Panc1 (cell line): ENCODE measurements around the gene IQGAP1. TPM values are rescaled to one million over a fixed set of nuclear protein-coding genes. Genes with fewer than 3 reads are reported as not detected.

Source experiments
- ATAC-seq: fragments of 200-7000 bp; cut with Tn5 transposase; 2 replicates; pipeline ENCODE4 v1.9.1; 2020; ENCODE audit warnings: mild to moderate bottlenecking, moderate library complexity
- BruUV-seq: library from RNA; stranded (reverse); fragments of 400-500 nt; replicated peaks from 2 replicates; lab custom pipeline; 2021; lab: Mats Ljungman, UMichigan
- CTCF ChIA-PET: fragments of 300-600 bp; sonication (Branson Sonifier 250); formaldehyde crosslinking; loops from one replicate; lab custom pipeline; 2022; ENCODE audit warnings: antibody characterized with exemption; lab: Charles Lee
- POLR2A ChIA-PET: fragments of 300-600 bp; sonication (Branson Sonifier 250); formaldehyde crosslinking; loops from one replicate; lab custom pipeline; 2022; ENCODE audit warnings: antibody characterized with exemption; lab: Charles Lee
- DNase-seq: peaks from one replicate; pipeline ENCODE4 v3.0.0-alpha.2; 2010; ENCODE audit warnings: low read depth, low spot score
- H3K27ac ChIP-seq: 2 replicates; pipeline ENCODE4 v1.5.1; 2011; ENCODE audit warnings: mild to moderate bottlenecking, low read length, inconsistent platforms
- H3K27me3 ChIP-seq: fragments of 200-500 bp; sonication (Bioruptor generic); 2 replicates; pipeline ENCODE4 v1.6.0; 2014; ENCODE audit warnings: low read length, inconsistent platforms; ENCODE audit not compliant: control insufficient read depth, insufficient read depth
- H3K36me3 ChIP-seq: fragments of 200-500 bp; sonication (Bioruptor generic); 2 replicates; pipeline ENCODE4 v1.5.1; 2014; ENCODE audit warnings: inconsistent platforms, mild to moderate bottlenecking, low read length, moderate library complexity; ENCODE audit not compliant: control insufficient read depth, insufficient read depth
- H3K4me1 ChIP-seq: 2 replicates; pipeline ENCODE4 v1.5.1; 2011; ENCODE audit warnings: inconsistent platforms, mild to moderate bottlenecking, low read length, moderate library complexity; ENCODE audit not compliant: control insufficient read depth, insufficient read depth
- H3K4me3 ChIP-seq, 2 experiments: 2 replicates each; pipeline ENCODE4 v1.5.1; 2011 to 2012; ENCODE audit warnings: low read depth in 2 of 2, low read length in 2 of 2, mild to moderate bottlenecking in 2 of 2, inconsistent platforms in 1 of 2, moderate library complexity in 1 of 2
- H3K9me3 ChIP-seq: fragments of 200-500 bp; sonication (Bioruptor generic); 2 replicates; pipeline ENCODE4 v1.5.1; 2014; ENCODE audit warnings: low read depth, mild to moderate bottlenecking, inconsistent platforms, low read length, moderate library complexity; ENCODE audit not compliant: control insufficient read depth, insufficient read depth
- POLR2AphosphoS5 ChIP-seq: IDR thresholded peaks from 2 replicates; pipeline ENCODE4 v1.6.1; 2012; ENCODE audit warnings: mild to moderate bottlenecking, low read depth, low read length, moderate library complexity
- SIN3A ChIP-seq: IDR thresholded peaks from 2 replicates; pipeline ENCODE4 v1.6.1; 2012; ENCODE audit warnings: low read depth, mild to moderate bottlenecking, low read length, moderate library complexity, borderline replicate concordance; ENCODE audit not compliant: insufficient read depth
- TCF7L2 ChIP-seq: IDR thresholded peaks from 2 replicates; pipeline ENCODE4 v1.6.1; 2011; ENCODE audit warnings: mild to moderate bottlenecking, low read depth, low read length, inconsistent platforms
- in situ Hi-C: cut with HindIII; loops from 2 replicates; pipeline ENCODE4 v1.10.0; 2016; ENCODE audit warnings: low sequenced_read_pairs, low pct_unique_long_range_greater_than_20kb
- intact Hi-C: fragments of 100-400 bp; cut with micrococcal nuclease; formaldehyde crosslinking; loops from one replicate; pipeline ENCODE4 v1.10.0; 2022; ENCODE audit not compliant: unreplicated experiment
- total RNA-seq: library from RNA; stranded (reverse); gene quantifications from one replicate; pipeline ENCODE4 v1.2.1, GENCODE V29; 2021; ENCODE audit not compliant: unreplicated experiment
- TF ChIP-seq, protein P1 (sequence below): fragments of 450-650 bp; IDR thresholded peaks from 2 replicates; pipeline ENCODE4 v1.5.1; 2017; ENCODE audit warnings: mild to moderate bottlenecking
- TF ChIP-seq, protein P2 (sequence below), 2 experiments: IDR thresholded peaks; 2 replicates each; pipeline ENCODE4 v1.6.1; 2011 to 2012; ENCODE audit warnings: low read depth in 2 of 2, control low read depth in 1 of 2, low read length in 1 of 2, mild to moderate bottlenecking in 1 of 2, moderate library complexity in 1 of 2; ENCODE audit not compliant: insufficient read depth in 1 of 2

Gene IQGAP1
- total RNA-seq, 1 experiment from 2014 or later, result 228 TPM

DNA sequence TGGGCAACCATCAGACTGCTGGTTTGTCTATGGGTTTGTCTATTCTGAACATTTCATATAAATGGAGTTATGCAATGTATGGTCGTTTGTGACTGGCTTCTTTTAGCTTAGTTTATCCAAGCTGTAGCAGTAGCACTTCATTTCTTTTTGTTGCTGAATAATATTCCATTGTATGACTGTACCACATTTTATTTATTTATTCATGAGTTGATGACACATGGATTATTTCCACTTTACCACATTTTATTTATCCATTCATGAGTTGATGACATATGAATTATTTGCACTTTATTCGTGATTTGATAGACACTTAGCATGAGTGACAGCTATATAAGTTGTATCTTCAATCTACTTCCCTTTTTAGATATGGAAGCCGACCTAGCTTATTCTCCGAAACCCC, 70.0 kb downstream of the IQGAP1 start:
- DNase-seq, result no peak
- ATAC-seq, result no peak
- no peaks in the 10 kb centered on the region for H3K9me3 ChIP-seq
- no TSS peak for BruUV-seq
- TF ChIP-seq TCF7L2 (no peak), SIN3A (no peak), POLR2AphosphoS5 (no peak)
- TF ChIP-seq, protein P1, sequence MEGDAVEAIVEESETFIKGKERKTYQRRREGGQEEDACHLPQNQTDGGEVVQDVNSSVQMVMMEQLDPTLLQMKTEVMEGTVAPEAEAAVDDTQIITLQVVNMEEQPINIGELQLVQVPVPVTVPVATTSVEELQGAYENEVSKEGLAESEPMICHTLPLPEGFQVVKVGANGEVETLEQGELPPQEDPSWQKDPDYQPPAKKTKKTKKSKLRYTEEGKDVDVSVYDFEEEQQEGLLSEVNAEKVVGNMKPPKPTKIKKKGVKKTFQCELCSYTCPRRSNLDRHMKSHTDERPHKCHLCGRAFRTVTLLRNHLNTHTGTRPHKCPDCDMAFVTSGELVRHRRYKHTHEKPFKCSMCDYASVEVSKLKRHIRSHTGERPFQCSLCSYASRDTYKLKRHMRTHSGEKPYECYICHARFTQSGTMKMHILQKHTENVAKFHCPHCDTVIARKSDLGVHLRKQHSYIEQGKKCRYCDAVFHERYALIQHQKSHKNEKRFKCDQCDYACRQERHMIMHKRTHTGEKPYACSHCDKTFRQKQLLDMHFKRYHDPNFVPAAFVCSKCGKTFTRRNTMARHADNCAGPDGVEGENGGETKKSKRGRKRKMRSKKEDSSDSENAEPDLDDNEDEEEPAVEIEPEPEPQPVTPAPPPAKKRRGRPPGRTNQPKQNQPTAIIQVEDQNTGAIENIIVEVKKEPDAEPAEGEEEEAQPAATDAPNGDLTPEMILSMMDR, result no peak
- TF ChIP-seq, protein P2, sequence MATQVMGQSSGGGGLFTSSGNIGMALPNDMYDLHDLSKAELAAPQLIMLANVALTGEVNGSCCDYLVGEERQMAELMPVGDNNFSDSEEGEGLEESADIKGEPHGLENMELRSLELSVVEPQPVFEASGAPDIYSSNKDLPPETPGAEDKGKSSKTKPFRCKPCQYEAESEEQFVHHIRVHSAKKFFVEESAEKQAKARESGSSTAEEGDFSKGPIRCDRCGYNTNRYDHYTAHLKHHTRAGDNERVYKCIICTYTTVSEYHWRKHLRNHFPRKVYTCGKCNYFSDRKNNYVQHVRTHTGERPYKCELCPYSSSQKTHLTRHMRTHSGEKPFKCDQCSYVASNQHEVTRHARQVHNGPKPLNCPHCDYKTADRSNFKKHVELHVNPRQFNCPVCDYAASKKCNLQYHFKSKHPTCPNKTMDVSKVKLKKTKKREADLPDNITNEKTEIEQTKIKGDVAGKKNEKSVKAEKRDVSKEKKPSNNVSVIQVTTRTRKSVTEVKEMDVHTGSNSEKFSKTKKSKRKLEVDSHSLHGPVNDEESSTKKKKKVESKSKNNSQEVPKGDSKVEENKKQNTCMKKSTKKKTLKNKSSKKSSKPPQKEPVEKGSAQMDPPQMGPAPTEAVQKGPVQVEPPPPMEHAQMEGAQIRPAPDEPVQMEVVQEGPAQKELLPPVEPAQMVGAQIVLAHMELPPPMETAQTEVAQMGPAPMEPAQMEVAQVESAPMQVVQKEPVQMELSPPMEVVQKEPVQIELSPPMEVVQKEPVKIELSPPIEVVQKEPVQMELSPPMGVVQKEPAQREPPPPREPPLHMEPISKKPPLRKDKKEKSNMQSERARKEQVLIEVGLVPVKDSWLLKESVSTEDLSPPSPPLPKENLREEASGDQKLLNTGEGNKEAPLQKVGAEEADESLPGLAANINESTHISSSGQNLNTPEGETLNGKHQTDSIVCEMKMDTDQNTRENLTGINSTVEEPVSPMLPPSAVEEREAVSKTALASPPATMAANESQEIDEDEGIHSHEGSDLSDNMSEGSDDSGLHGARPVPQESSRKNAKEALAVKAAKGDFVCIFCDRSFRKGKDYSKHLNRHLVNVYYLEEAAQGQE (IDR thresholded peaks at IDR 0.05; ENCODE audit: insufficient read depth in 1 of 2, low read depth in 2 of 2, low read length in 1 of 2), result no peak
- intact Hi-C loops, result no loop called here
- no peaks in the 10 kb centered on the region for H3K27me3 ChIP-seq
- CTCF ChIA-PET, result interaction anchor here (0.5 kb wide), 1 partner anchor 9 kb away, joined by 5 read pairs; no protein-coding TSS in a partner anchor
- H3K36me3 ChIP-seq, result peaks cover 26% of the 10 kb centered on the region
- no peak overlapping the region for H3K4me3 ChIP-seq
- in situ Hi-C loops, result no loop called here
- H3K4me1 ChIP-seq, result no peaks in the 10 kb centered on the region
- POLR2A ChIA-PET, result no interaction called here
- no peak overlapping the region for H3K27ac ChIP-seq

DNA sequence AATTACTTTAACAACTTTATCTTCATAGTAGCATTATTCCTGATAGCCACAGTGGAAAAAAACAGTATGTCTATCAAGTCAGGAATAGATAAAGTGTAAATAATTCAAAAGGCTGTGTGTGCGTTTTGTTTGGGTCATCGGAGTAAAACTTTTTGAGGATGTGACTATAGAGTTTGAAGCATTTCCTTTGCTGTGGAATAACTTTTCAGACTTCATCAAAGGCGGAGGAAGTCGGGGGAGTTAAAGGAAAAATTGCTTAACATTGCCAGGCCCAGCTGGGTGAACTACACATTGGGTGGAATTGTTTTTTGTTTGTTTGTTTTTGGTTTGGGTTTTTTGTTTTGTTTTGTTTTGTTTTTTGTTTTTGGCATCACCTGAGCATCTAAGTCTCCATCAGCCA, 71.3 kb downstream of the IQGAP1 start:
- BruUV-seq, result no TSS peak
- in situ Hi-C loops, result no loop called here
- ChIA-PET POLR2A (no interaction called here), CTCF (no interaction called here)
- Histone ChIP-seq H3K27ac (no peak overlapping the region), H3K9me3 (no peaks in the 10 kb centered on the region), H3K27me3 (no peaks in the 10 kb centered on the region), H3K36me3 (peaks cover 12% of the 10 kb centered on the region; the same call in 1 of the 2 replicates), H3K4me1 (no peaks in the 10 kb centered on the region), H3K4me3 (no peak overlapping the region)
- intact Hi-C loops, result no loop called here
- TF ChIP-seq, protein P2 (IDR thresholded peaks at IDR 0.05; ENCODE audit: insufficient read depth in 1 of 2, low read depth in 2 of 2, low read length in 1 of 2), result no peak
- no peak for TF ChIP-seq POLR2AphosphoS5
- TF ChIP-seq SIN3A, result no peak
- TF ChIP-seq, protein P1, result no peak
- no peak for TF ChIP-seq TCF7L2
- no peak for DNase-seq
- no peak for ATAC-seq
